ENCODE results near the gene BTNL9. TPM values are rescaled to one million over a fixed set of nuclear protein-coding genes. Genes with fewer than 3 reads are reported as not detected.

The BTNL9 gene
- polyA plus RNA-seq, 1 of the 3 experiments (the other 2 are of a cell fraction) = not detected

DNA sequence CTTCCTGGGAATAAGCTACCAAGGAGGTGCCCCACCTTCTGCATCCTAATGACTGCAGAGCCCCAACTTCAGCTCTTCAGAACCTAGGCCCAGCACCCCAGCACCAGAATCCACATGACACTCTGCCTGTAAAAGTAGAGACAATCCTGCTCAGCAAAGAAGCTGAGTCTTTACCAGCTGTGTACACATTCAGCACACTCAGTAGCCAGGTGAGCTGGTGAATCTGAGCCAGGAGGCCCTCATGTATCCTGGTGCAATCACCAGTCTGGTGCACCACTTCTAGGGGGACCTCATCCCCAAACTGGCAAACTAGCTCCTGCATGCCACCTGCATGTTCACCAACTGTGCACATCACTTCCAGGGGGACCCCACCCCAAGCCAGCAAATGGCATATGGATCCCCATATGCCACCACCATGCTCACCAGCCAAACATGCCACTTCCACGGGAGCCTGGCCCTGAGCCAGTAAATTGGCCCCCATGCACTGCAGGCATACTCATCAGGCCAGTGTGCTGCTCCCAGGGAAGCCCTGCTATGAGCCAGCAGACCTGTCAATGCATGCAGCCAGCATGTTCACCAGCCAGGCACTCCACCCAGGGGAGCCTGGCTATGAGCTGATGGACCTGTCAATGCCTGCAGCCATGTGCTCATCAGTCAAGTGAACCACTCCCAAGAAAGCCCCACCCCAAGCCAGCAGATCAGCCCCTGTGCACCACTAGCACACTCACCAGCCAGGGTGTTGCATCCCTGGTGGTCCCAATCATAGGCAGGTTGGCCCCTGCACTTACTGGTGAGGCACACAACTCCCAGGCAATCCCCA is 15.6 kb upstream of the BTNL9 start:
- no peaks in the 10 kb centered on the region for H3F3A ChIP-seq (replicated peaks; ENCODE audit: insufficient read depth)
- 0% methylated on average over 1 of the region's 1 CpG for WGBS (ENCODE audit: low lambda C conversion rate)
- H3K9me3 ChIP-seq = no peaks in the 10 kb centered on the region
- H3K4me2 ChIP-seq = no peak overlapping the region
- CTCF ChIA-PET = no interaction called here
- no peak for DNase-seq
- H3K36me3 ChIP-seq (replicated peaks in 1 of 2; ENCODE audit: control insufficient read depth in 1 of 2, insufficient read depth in 2 of 2, low read length in 1 of 2) = no peaks in the 10 kb centered on the region
- H3K9me2 ChIP-seq = no peaks in the 10 kb centered on the region
- H3K9ac ChIP-seq = no peak overlapping the region
- H2AFZ ChIP-seq (ENCODE audit: low read depth) = no peak overlapping the region
- TF ChIP-seq RXRA (IDR thresholded peaks at IDR 0.05; ENCODE audit: borderline replicate concordance, low read depth) (no peak), EZH2phosphoT487 (IDR thresholded peaks at IDR 0.05; ENCODE audit: borderline replicate concordance, low read depth) (no peak), RFX5 (IDR thresholded peaks at IDR 0.05; ENCODE audit: low read length) (no peak), YY1 (IDR thresholded peaks at IDR 0.05; ENCODE audit: low read depth) (no peak), CHD2 (IDR thresholded peaks at IDR 0.05; ENCODE audit: low read length, partially characterized antibody) (no peak), TAF1 (IDR thresholded peaks at IDR 0.05; ENCODE audit: borderline replicate concordance, low read depth, low read length) (no peak), JUND (IDR thresholded peaks at IDR 0.05) (no peak)
- TF ChIP-seq, protein P1, sequence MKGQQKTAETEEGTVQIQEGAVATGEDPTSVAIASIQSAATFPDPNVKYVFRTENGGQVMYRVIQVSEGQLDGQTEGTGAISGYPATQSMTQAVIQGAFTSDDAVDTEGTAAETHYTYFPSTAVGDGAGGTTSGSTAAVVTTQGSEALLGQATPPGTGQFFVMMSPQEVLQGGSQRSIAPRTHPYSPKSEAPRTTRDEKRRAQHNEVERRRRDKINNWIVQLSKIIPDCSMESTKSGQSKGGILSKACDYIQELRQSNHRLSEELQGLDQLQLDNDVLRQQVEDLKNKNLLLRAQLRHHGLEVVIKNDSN (IDR thresholded peaks at IDR 0.05; ENCODE audit: borderline replicate concordance, low read depth) = no peak
- H3K27ac ChIP-seq (ENCODE audit: low read depth in 2 of 2, low read length in 1 of 2) = no peak overlapping the region
- no peaks in the 10 kb centered on the region for H4K20me1 ChIP-seq (ENCODE audit: insufficient read depth)
- POLR2A ChIA-PET = no interaction called here
- H3K4me3 ChIP-seq (ENCODE audit: low read depth in 2 of 2, low read length in 1 of 2) = no peak overlapping the region
- no peaks in the 10 kb centered on the region for H3K79me2 ChIP-seq (ENCODE audit: insufficient read depth)
- no peaks in the 10 kb centered on the region for H3K27me3 ChIP-seq (ENCODE audit: insufficient read depth)
- H3K4me1 ChIP-seq (ENCODE audit: control insufficient read depth in 1 of 2, insufficient read depth in 2 of 2, low read depth in 1 of 2, low read length in 1 of 2) = no peaks in the 10 kb centered on the region

DNA sequence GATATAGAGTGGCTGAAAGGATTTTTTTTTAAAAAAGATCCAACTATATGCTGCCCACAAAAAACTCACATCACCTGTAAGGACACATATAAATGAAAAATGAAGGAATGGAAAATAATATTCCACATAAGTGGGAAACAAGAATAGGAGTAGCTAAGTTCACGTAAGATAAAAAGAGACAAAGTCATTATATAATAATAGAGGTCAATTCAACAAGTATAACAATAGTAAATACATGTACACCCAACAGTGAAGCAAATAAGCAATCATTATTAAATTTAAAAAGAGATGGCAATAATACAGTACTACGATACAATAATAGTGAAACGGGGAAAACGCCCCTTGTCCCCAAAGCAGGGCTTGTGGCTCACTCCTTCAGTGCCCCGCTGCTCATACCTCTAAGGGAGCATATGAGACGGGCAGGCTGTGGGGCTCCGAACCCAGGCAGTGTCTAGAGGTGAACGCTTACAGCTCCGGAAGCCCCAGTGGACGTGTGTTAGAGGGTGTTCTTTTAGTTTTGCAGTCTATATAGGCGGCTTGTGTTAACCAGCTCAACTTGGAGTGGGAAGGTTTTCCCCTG is 12.5 kb upstream of the BTNL9 start:
- Histone ChIP-seq H3K4me3 (ENCODE audit: low read depth in 2 of 2, low read length in 1 of 2) (no peak overlapping the region), H3K9me2 (no peaks in the 10 kb centered on the region), H3K36me3 (replicated peaks in 1 of 2; ENCODE audit: control insufficient read depth in 1 of 2, insufficient read depth in 2 of 2, low read length in 1 of 2) (no peaks in the 10 kb centered on the region), H3K4me2 (no peak overlapping the region), H3K79me2 (ENCODE audit: insufficient read depth) (no peaks in the 10 kb centered on the region), H4K20me1 (ENCODE audit: insufficient read depth) (no peaks in the 10 kb centered on the region), H3K9ac (no peak overlapping the region), H2AFZ (ENCODE audit: low read depth) (no peak overlapping the region), H3F3A (replicated peaks; ENCODE audit: insufficient read depth) (no peaks in the 10 kb centered on the region), H3K9me3 (no peaks in the 10 kb centered on the region), H3K27ac (ENCODE audit: low read depth in 2 of 2, low read length in 1 of 2) (no peak overlapping the region), H3K27me3 (ENCODE audit: insufficient read depth) (no peaks in the 10 kb centered on the region; the same call in 1 of the 2 replicates), H3K4me1 (ENCODE audit: control insufficient read depth in 1 of 2, insufficient read depth in 2 of 2, low read depth in 1 of 2, low read length in 1 of 2) (no peaks in the 10 kb centered on the region)
- TF ChIP-seq TAF1 (IDR thresholded peaks at IDR 0.05; ENCODE audit: borderline replicate concordance, low read depth, low read length) (no peak), ELF1 (IDR thresholded peaks at IDR 0.05) (no peak), FOXM1 (IDR thresholded peaks at IDR 0.05; ENCODE audit: low read depth) (no peak), TEAD4 (IDR thresholded peaks at IDR 0.05; ENCODE audit: borderline replicate concordance, insufficient read depth) (no peak), YY1 (IDR thresholded peaks at IDR 0.05; ENCODE audit: low read depth) (no peak), CHD2 (IDR thresholded peaks at IDR 0.05; ENCODE audit: low read length, partially characterized antibody) (no peak), RXRA (IDR thresholded peaks at IDR 0.05; ENCODE audit: borderline replicate concordance, low read depth) (no peak), SMC3 (IDR thresholded peaks at IDR 0.05; ENCODE audit: low read depth, low read length) (no peak), MXI1 (IDR thresholded peaks at IDR 0.05; ENCODE audit: low read depth, low read length) (no peak), GABPA (IDR thresholded peaks at IDR 0.05; ENCODE audit: low read depth) (no peak), GATA2 (CRISPR knock-in tag; IDR thresholded peaks at IDR 0.05) (no peak), TCF12 (IDR thresholded peaks at IDR 0.05) (no peak), JUND (IDR thresholded peaks at IDR 0.05) (no peak)
- TF ChIP-seq, protein P2, sequence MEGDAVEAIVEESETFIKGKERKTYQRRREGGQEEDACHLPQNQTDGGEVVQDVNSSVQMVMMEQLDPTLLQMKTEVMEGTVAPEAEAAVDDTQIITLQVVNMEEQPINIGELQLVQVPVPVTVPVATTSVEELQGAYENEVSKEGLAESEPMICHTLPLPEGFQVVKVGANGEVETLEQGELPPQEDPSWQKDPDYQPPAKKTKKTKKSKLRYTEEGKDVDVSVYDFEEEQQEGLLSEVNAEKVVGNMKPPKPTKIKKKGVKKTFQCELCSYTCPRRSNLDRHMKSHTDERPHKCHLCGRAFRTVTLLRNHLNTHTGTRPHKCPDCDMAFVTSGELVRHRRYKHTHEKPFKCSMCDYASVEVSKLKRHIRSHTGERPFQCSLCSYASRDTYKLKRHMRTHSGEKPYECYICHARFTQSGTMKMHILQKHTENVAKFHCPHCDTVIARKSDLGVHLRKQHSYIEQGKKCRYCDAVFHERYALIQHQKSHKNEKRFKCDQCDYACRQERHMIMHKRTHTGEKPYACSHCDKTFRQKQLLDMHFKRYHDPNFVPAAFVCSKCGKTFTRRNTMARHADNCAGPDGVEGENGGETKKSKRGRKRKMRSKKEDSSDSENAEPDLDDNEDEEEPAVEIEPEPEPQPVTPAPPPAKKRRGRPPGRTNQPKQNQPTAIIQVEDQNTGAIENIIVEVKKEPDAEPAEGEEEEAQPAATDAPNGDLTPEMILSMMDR (IDR thresholded peaks at IDR 0.05) = no peak
- TF ChIP-seq, protein P3, sequence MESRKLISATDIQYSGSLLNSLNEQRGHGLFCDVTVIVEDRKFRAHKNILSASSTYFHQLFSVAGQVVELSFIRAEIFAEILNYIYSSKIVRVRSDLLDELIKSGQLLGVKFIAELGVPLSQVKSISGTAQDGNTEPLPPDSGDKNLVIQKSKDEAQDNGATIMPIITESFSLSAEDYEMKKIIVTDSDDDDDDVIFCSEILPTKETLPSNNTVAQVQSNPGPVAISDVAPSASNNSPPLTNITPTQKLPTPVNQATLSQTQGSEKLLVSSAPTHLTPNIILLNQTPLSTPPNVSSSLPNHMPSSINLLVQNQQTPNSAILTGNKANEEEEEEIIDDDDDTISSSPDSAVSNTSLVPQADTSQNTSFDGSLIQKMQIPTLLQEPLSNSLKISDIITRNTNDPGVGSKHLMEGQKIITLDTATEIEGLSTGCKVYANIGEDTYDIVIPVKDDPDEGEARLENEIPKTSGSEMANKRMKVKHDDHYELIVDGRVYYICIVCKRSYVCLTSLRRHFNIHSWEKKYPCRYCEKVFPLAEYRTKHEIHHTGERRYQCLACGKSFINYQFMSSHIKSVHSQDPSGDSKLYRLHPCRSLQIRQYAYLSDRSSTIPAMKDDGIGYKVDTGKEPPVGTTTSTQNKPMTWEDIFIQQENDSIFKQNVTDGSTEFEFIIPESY (IDR thresholded peaks at IDR 0.05; ENCODE audit: borderline replicate concordance, low read depth) = no peak
- TF ChIP-seq, protein P4, sequence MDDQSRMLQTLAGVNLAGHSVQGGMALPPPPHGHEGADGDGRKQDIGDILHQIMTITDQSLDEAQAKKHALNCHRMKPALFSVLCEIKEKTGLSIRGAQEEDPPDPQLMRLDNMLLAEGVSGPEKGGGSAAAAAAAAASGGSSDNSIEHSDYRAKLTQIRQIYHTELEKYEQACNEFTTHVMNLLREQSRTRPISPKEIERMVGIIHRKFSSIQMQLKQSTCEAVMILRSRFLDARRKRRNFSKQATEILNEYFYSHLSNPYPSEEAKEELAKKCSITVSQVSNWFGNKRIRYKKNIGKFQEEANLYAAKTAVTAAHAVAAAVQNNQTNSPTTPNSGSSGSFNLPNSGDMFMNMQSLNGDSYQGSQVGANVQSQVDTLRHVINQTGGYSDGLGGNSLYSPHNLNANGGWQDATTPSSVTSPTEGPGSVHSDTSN (IDR thresholded peaks at IDR 0.05) = no peak
- no peak for DNase-seq
- POLR2A ChIA-PET = no interaction called here
- 13% methylated on average over 11 of the region's 11 CpGs for WGBS (ENCODE audit: low lambda C conversion rate)
- CTCF ChIA-PET = no interaction called here

All from SK-N-SH (cell line).